NCI-H345 treated with DMSO at 0.1 percent for 48 hours (cell line): ENCODE data around the gene CHAT.

Experiments
- DNase-seq: peaks from one replicate; lab custom pipeline; 2025; ENCODE audit not compliant: unreplicated experiment; lab: John Stamatoyannopoulos, UW

The CHAT gene

DNA sequence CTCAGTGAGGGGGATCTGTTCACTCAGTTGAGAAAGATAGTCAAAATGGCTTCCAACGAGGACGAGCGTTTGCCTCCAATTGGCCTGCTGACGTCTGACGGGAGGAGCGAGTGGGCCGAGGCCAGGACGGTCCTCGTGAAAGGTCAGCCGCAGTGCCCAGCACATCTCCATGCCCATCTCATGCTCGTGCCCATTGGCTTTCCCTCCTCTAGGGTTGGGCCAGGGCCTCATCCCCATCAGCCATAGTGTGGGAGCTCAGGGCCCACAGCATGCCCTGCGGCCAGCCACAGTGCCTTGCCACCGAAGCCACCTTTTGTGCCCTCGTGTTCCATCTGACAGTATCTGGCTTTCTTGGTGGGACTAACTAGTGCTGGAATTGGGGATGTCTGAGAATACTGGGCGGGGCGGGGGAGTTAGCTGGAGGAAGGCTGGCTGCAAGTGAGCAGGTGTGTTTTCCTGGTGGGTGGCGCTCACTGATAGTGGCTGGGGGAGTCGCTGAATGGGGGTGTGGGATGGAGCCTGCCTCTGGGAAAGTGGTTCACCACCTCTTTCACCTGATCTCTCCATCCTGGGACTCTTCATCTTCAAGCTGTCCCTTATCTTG is 13.9 kb downstream of the CHAT start:
- DNase-seq, result no peak

DNA sequence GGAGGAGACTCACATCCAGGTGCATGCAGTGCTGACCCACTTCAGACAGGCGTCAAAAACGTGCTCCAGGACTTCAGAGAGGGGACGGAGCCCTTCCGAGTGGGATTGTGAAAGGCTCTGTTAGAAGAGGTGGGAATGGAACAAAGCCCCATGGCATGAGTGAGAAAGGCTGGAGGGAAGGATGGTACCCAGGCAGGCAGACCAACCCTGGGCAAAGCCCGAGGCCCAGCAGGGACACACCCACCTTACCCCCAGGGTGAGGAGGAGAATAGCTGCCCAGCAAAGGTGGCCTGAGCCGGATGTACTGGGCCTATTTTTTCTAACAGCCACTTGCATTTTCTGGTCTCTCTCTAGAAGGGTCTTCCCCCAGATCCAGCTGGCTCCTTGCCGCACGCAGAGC is 14.8 kb downstream of the CHAT start:
- no peak for DNase-seq

DNA sequence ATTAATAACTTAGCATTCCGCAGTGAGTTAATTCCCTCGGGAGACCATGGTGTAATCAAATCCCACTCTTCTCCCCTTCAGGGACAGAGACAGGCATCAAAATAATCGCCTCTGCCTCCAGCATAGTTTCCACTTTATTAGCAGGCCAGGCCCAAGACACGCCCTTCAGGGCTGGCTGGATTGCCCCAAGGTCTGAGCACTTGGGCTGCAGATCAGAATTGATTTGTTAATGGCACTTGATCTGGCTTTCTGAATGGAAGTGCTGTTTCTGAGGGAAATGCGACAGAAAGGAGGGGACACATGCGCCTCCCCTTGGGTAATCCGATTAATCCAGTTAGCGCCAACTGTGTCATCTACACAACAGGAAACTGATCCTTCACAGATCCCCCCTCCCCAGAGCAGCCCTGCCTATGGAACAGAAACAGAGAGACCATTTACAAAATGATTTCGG is 15.6 kb downstream of the CHAT start:
- no peak for DNase-seq

GRCh38 chr10:49631975-49632374 is 18.1 kb downstream of the CHAT start:
- DNase-seq, result no peak

GRCh38 chr10:49632406-49633317 is 18.8 kb downstream of the CHAT start:
- no peak for DNase-seq

DNA sequence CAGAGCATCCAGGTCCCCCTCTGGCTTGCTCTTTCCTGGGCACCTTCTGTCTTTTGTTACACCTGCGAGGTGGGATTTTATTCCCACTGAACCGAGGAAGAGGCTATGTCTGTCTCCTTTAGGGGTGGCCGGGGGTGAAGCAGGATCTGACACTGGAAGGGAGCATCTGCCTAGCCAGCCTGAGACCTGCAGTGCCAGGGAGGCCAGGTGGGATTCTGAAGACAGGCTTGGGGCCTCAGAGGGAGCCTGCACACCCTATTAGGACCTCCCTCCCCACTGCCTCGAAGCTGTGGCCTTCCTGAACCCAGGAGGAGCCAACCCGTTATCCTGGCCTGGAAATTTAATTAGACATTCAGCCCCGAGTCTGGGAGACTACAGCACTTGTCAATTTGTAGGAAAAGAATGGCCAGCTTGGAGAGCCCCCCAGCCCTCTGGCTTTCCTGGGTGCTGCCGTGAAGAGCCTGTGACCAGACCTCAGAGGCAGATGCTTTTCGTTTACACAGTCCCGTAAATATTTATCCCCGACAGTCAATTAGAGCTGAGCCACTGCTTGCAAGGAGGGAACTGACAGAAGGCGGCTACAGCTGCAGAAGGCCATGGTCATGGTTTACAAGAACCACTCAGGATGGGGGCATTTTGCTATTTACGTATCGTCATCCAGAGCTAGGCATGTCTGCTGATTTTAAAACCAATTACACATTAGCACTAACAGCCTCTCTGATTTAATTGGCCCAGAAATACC is 19.7 kb downstream of the CHAT start:
- DNase-seq, result no peak

GRCh38 chr10:49634069-49634660 is 20.3 kb downstream of the CHAT start:
- no peak for DNase-seq

DNA sequence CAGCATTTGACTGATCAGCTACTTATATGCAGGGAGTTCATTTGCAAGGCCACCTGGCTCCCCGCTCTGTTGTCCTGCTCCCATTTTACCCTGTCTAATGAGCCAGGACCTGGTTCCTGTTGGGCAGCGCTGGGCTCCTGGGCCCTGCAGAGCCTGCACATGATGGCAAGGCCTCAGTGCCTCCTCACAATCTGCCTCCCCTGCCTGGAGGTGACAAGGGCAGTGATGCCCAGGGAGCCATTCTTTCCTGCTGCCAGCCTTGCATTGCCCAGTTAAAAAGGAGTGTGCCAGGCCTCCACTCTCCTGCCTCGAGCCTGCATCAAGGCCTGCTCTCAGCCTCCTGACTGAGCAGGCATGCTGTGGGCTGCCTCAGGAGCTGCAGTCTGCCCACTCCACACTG is 28.5 kb downstream of the CHAT start:
- no peak for DNase-seq

- DNase-seq, result no peak
Measured at GRCh38 chr10:49643241-49644034, 29.6 kb downstream of the CHAT start.

DNA sequence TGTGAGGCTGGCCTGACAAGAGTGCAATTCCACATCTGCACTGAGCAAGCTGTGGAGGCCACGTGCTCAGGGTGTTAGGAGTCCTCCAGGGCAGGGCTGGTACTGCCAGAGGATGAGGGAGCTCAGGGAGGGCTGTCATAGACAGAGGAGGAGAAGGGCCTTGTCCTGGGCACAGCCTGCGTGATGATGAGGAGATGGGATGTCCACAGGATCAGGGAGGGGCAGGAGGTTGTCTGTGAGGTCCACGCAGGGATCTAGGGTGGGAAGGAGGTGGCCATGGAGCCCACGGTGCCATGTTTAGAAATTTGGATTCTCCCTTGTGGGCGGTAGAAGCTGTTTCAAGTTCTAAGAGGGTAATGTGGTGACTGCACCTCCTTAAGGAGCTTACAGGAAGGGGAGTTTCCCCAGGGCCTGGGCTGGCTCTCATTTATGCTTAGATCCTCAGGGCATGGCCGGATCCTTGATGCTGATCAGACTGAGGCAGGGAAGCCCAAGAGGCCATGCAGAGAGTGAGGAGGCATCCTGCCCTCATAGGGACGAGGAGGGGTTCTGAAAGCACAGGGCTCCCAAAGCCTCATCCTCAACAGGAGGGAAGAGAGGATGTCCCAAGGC is 30.3 kb downstream of the CHAT start:
- DNase-seq, result no peak

DNA sequence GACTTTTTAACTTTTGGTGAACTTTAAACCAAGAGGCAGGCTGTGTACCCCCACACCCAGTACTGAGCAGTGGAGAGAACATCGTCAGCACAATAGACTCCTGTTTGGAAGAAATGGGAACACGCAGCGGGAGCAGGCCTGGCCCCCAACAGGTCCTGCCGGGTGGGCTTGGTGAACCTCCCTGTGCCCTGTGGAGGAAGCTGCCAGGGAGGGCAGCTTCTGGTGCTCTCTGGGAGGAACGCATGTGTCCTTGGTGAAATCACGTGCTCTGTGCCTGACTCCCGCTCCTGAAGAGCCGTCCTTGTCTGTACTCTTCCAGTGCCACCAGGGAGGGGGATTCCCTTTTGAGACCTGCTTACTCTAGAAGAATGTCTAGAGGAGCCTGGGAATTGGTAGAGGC is 31.6 kb downstream of the CHAT start:
- no peak for DNase-seq

- DNase-seq, result no peak
Measured at GRCh38 chr10:49645871-49646870, 32.3 kb downstream of the CHAT start.

DNA sequence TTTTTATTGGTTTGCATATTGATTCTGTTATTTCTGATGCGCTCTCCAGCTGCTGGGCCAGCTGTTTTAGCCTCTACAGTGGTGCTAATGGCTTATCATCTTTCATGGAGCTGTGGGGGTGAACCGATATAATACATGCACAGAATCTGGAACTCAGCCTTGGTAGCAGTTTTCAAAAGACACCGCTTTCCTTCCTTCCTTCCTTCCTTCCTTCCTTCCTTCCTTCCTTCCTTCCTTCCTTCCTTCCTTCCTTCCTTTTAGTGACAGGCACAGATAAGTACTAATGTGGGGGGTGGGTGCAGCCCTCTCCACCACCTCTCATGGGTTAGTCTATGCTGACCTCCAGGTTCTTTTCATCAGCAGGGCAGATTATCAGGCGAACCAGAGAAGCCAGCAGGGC is 33.7 kb downstream of the CHAT start:
- DNase-seq, result no peak

GRCh38 chr10:49647985-49648795 is 34.4 kb downstream of the CHAT start:
- DNase-seq, result no peak

GRCh38 chr10:49649294-49649693 is 35.5 kb downstream of the CHAT start:
- DNase-seq, result no peak

- DNase-seq, result no peak
Measured at GRCh38 chr10:49649936-49650723, 36.3 kb downstream of the CHAT start.

DNA sequence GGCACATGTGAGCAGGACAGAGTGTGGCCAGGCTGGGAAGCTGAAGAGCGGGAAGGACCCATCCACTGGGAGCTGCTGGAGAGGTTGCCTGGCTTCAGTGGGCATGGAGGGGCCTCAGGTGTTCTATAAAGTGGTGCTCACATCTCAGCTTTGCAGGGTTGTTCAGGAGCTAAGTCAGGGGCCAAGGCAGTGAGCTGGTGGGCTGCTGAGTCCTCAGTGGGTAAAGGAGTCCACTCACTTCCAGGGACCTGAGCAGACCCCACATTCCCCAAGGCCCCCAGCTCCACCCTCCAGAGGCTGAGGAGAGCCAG is 36.8 kb downstream of the CHAT start:
- no peak for DNase-seq
